Endothelial cell of umbilical vein (primary cell): ENCODE data around the gene SMARCAL1.

Source experiments
- CTCF ChIP-seq, 2 donors: IDR thresholded peaks; 1 replicate in 1 of 2; 2 replicates in 1 of 2; pipeline ENCODE4 v1.5.1; 2011; ENCODE audit warnings: low read length in 2 of 2, mild to moderate bottlenecking in 2 of 2, moderate library complexity in 2 of 2, control low read depth in 1 of 2, inconsistent platforms in 1 of 2, low read depth in 1 of 2; ENCODE audit not compliant: insufficient read depth in 1 of 2; ENCODE audit errors: extremely low read depth in 1 of 2
- EZH2 ChIP-seq: IDR thresholded peaks from 2 replicates; pipeline ENCODE4 v1.6.1; 2012; ENCODE audit warnings: borderline replicate concordance, low read depth, mild to moderate bottlenecking, moderate library complexity, low read length, inconsistent platforms; ENCODE audit not compliant: severe bottlenecking
- JUN ChIP-seq: IDR thresholded peaks from 2 replicates; pipeline ENCODE4 v1.6.1; 2011; ENCODE audit warnings: borderline replicate concordance, low read depth; ENCODE audit not compliant: insufficient read length, insufficient read depth
- MAX ChIP-seq: IDR thresholded peaks from 2 replicates; pipeline ENCODE4 v1.6.1; 2011; ENCODE audit not compliant: insufficient read depth, insufficient read length
- MYC ChIP-seq: IDR thresholded peaks from one replicate; pipeline ENCODE4 v1.6.1; 2011; ENCODE audit warnings: mild to moderate bottlenecking, low read depth, low read length
- POLR2A ChIP-seq: IDR thresholded peaks from 2 replicates; pipeline ENCODE4 v1.6.1; 2012; ENCODE audit warnings: low read depth, mild to moderate bottlenecking, control low read depth, low read length
- POLR2AphosphoS5 ChIP-seq: IDR thresholded peaks from 2 replicates; pipeline ENCODE4 v1.6.1; 2012; ENCODE audit warnings: low read depth, mild to moderate bottlenecking, control low read depth, low read length, moderate library complexity; ENCODE audit not compliant: insufficient read depth

GRCh38 chr2:216402751-216403150 is 9.5 kb upstream of the SMARCAL1 start:
- TF ChIP-seq CTCF (IDR thresholded peaks at IDR 0.05; ENCODE audit: extremely low read depth in 1 of 2, insufficient read depth in 1 of 2, low read depth in 1 of 2, low read length in 2 of 2) = no peak
- no peak for TF ChIP-seq POLR2AphosphoS5
- no peak for TF ChIP-seq MYC
- TF ChIP-seq POLR2A = no peak
- no peak for TF ChIP-seq MAX
- no peak for TF ChIP-seq EZH2
- no peak for TF ChIP-seq JUN
